CD4-positive, alpha-beta T cell treated with Interferon alpha-2 for 1 hour (primary cell): ENCODE measurements around the gene MAN2C1.
"Not testable (repeated sequence)": the region's sequence is repeated elsewhere in the genome, so short reads cannot be mapped to it uniquely, and the experiment has no call there.

Source experiments
- DNase-seq, 2 donors: peaks; one replicate each; pipeline ENCODE4 v3.0.0-alpha.2; 2020 to 2022

The MAN2C1 gene

DNA sequence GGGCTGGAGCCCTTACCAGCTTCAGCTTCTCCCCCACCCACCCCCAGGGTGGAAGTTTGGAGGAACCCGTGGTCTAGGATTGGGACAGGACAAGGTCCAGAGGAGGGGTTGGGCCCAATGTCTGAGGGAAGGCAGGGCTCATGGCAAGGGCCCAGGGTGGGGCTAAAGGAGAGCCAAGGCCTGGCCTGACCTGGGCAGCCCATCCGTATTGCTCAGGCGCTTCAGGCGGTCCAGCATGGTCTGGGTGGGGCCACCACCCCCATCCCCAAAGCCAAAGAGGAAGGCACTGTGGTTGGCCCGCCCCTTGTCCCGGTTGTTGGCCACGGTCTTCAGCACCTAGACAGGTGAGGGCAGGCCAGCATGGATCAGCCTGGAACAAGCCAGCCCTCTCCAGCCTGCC is 7.6 kb downstream of the MAN2C1 start:
- DNase-seq = no peak

DNA sequence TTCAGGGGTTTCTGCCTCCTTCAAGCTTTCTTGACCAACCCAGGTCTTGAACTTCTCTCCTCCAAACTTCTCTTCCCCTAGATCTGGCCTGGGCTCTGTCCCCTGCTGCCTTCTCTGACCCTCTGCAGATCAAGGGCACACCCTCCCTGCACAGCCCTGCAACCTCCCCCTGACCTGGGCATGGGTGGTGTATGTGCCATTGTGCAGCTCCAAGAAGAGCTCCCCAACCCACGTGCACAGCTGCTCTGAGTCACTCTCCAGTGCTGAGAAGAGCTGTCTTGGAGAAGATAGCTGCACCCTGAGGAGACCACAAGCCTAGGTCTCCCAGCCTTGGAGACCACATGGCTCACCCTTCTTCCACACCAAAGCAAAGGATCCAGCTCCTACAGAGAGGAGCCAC is 8.0 kb downstream of the MAN2C1 start:
- DNase-seq = no peak

DNA sequence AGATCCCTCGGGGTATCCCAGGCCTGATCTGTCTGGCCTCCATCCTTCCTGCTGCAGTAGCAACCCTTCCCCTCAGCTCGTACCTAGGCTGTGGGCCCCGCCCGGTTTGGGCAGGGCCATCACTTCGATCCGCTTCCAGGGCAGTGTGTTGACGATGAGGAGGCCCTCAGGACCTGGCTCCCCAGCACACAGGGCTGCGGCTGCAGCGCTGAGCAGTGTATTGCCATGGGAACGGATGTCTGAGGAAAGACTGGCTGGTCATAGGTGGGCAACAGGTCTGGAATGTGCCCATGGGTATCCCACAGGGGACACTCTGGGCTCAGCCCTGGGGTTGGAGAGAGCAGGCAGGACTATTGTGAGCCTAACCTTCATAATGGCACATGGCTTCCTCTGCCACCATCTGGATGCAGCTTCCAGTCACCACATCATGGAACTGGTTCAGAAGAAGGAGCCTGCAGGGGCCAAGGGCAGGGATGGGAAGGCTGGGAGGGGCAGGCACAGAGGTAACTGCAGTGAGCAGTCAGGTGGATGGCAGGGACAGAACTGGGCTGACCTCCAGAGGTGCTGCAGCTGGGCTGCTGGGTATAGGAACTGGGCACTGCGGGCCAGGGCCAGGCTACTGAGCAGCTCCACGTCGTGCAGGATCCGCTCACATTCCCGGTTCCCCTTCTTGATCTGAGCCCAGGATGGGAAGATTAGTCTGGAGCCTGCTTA is 8.7 kb downstream of the MAN2C1 start:
- no peak for DNase-seq

- no peak for DNase-seq
Observed at GRCh38 chr15:75358771-75359536, 9.5 kb downstream of the MAN2C1 start.

DNA sequence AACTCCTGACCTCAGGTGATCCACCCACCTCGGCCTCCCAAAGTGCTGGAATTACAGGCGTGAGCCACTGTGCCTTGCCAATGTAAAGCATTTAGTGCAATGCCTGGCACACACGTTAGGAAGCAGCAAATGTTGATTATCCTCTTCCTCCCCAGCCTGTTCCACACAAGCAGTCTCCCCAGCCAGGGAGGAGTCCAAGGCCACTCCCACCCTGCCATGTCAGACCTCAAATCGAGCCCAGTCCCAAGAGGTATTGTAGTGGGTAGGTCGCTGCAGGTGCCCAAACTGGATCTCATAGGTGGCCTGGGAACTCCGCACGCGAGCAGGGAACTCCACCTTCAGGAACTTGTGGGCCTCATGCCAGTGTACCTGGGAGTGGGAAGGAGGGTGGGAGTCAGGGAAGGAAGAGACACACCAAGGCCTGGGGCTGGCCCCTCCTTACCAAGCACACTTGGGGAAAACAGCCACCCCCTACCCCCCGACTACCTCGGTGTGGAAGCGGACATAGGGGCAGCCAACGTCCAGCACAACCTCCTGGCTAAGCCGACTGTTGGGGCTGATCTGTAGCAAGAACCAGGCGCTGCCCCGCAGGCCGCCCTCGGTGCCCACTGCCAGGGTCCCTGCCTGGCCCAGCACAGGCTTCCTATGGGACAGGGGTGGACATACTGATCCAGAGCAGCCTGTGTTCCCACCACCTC is 10.3 kb downstream of the MAN2C1 start:
- DNase-seq = no peak

DNA sequence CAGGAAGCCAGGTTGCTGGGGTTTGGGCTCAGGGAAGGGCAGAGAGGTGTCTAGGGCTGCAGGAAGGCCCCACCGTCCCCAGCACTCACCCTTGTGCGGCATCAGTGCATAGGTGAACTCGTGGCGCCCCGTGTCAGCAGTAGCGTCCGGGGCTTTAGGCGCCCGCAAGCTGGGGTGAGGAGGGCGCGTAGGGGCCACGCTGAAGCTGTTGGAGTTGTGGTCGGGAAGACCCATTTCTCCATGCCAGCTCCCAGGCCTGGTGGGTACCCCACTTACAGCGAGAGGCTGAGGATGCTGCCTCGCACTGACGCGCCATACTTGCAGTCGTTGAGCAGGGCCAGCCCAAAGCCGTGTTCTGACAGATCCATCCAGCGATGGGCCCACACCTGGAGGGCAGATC is 11.9 kb downstream of the MAN2C1 start:
- DNase-seq = no peak

DNA sequence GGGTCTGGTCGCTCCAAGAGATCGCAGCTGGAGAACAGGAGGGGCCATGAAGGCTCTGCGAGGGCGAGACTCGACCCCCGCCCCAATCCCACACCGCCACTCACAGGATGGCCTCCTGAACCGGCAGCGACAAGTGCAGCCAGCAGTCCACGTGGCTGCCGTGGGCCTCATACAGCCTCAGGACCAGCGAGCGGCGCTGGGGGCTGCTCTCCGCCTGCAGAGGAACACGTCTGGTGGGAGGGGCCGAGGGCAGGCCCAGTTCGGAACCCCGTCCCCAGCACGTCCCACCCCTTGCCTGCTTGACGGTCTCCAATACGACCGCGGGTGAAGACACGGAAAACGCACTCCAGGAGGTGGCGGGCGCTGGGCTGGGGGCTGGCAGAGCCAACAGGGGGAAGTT is 12.4 kb downstream of the MAN2C1 start:
- DNase-seq = no peak

DNA sequence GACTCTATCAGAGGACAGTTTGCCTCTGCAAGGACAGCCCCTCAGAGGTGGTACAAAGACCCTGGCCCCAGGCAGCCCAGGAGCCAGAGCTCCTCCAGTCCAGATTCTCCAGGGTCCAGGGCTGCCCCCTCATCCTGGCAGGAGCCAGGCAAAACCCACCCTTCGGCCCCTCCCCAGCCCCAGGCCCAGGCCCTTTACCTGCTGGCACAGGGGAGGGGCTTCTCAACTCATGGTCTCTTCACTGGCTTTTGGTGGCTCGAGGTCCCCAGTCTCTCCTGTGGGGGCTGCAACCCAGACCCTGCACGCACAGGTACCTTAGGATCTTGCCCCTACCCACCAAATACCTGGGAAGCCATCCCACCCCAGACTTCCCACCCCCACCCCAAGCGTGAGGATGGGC is 13.0 kb downstream of the MAN2C1 start:
- no peak for DNase-seq

DNA sequence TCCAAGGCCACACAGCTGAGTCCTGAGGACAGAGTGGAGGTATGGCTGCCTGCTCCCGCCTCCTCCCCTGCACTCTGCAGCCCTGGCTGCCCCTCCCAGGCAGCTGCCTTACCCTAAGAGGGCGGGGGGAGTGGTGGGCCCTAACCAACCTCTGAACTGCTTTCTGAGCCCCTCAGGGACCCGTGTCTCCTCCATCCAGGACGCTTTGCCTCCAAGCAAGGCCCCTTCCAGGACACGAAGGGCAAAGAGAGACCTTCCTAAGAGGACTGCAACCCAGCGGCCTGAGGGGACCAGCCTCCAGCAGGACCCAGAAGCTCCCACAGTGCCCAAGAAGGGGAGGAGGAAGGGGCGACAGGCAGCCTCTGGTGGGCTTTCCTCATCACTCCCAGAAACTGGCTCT is 14.0 kb downstream of the MAN2C1 start:
- no peak for DNase-seq

GRCh38 chr15:75353604-75354003 is 14.8 kb downstream of the MAN2C1 start:
- DNase-seq = no peak

GRCh38 chr15:75352186-75353080 is 16.0 kb downstream of the MAN2C1 start:
- DNase-seq = no peak

DNA sequence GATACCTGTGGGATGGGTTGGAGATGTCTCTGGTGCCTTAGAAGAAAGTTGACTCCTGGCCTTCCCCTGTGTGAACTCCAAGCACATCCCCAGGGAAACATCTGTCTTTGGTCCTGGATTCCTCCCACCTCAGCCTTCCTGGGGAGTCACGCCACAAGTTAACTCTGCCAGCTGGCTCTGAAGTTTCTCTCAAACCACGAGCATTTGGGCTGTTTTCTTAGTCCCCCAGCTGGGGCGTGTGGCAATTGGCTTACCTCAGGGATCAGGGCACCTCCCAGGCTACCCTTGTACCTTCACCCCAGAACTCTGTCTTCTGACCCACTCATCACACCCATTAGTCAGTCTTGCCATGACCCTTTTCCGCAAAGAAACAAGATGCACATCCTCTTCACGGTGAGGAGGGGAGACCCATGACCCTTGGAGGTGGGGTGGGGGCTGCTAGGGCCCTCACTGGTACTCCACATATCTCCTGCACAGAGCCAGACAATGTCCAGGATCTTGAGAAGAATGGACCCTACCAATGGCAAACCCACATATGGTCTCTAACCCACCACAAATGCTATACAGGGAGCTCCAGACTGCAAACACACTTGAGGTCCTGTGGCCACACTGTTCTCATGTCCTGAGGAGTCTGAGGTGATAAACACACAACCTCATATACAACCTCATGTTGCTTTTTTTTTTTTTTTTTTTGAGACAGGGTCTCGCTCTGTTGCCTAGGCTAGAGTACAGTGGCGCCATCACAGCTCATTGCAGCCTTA is 17.6 kb downstream of the MAN2C1 start:
- no peak for DNase-seq

DNA sequence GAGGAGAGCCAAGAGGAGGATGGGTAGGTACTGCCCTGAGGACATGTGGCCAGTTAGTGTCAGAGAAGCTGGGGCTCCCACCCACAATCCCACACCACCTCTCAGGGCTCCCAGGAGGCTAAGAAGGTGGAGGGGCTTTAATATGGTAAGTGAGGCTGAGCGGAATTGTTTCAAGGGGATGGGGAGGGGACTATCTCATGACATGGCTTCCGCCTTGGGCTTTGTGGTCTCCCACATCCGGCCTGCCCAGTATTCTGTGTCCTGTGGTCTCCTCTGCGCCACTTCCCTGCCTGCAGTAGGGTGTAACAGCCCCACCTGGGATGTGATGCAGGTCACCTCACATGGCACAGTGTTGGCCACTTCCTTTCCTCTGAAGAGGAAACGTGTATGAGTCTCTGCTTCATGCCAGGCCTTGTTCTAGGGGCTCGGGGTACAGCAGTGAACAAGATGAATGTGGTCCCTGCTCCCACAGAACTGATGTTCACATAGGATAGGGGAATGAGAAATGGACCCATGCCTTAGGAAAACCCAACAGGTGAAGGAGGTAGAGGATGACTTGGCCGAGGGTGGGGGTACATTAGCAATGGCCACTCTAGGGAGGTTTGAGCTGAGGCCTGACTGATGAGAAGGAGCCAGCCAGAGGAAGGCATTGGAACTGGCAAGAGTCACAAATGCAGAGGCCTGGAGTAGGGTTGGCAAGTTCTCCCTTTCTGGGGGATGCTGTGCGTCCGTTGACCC is 18.4 kb downstream of the MAN2C1 start:
- peak; percentile 87 to 88 for DNase-seq

- DNase-seq = not testable (repeated sequence)
Observed at GRCh38 chr15:75349351-75349669, 19.1 kb downstream of the MAN2C1 start.

DNA sequence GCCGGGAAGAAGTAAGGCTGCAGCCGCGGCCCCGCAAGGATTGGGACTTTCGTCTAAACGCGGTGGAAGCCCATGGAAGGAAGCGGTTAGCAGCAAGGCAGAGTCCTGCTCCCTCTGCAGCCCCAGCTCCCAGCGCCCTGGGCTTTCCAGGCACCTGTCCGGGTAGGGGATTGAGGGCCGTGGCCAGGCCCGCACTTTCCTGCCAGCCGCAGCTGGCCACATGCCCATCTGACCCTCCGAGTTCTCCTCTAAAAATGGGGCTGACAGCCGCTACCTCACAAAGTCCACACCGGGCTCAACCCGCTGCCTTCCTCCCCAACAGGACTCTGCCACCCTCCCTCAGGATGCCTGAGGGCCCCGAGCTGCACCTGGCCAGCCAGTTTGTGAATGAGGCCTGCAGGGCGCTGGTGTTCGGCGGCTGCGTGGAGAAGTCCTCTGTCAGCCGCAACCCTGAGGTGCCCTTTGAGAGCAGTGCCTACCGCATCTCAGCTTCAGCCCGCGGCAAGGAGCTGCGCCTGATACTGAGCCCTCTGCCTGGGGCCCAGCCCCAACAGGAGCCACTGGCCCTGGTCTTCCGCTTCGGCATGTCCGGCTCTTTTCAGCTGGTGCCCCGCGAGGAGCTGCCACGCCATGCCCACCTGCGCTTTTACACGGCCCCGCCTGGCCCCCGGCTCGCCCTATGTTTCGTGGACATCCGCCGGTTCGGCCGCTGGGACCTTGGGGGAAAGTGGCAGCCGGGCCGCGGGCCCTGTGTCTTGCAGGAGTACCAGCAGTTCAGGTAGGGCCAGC is 19.7 kb downstream of the MAN2C1 start:
- DNase-seq = no peak

GRCh38 chr15:75348034-75348561 is 20.3 kb downstream of the MAN2C1 start:
- DNase-seq = peak in 1 of 2 donors; percentile 16

- DNase-seq = peak; percentile 55 to 81
Observed at GRCh38 chr15:75347222-75348033, 21.0 kb downstream of the MAN2C1 start.

- DNase-seq = no peak
Observed at GRCh38 chr15:75346796-75347221, 21.6 kb downstream of the MAN2C1 start, which contains the start of gene NEIL1. Gene NEIL1, plus strand, starts transcription at chr15:75347039. Its CDS starts 1,867 bp downstream, at chr15:75348906.

- not testable (repeated sequence) for DNase-seq
Observed at GRCh38 chr15:75343953-75344352, 24.5 kb downstream of the MAN2C1 start.
